Mucosa of gallbladder (tissue), 1 donor: ENCODE results near the gene PANX2. TPM values are rescaled to one million over a fixed set of nuclear protein-coding genes. Genes with fewer than 3 reads are reported as not detected.
A peak's percentile ranks its signal among the peaks of the same experiment; 100 is the strongest.

Experiments used
- DNase-seq: peaks from one replicate; pipeline ENCODE4 v3.0.0-alpha.2; 2020; ENCODE audit warnings: low spot score
- total RNA-seq: library from RNA; stranded (reverse); gene quantifications from one replicate; pipeline ENCODE4 v1.2.1, GENCODE V29; 2021
- donor health status: DM: no; HTN: no; CAD: no.

The PANX2 gene
- total RNA-seq, 1 donor from 2014 or later: 0.95 TPM

- no peak for DNase-seq
Measured at GRCh38 chr22:50211147-50211546, 40.6 kb downstream of the PANX2 start.

GRCh38 chr22:50213263-50213662, 42.7 kb downstream of the PANX2 start:
- DNase-seq: no peak

GRCh38 chr22:50215297-50216054, 44.9 kb downstream of the PANX2 start:
- DNase-seq: no peak

GRCh38 chr22:50216055-50216683, 45.6 kb downstream of the PANX2 start:
- no peak for DNase-seq

- no peak for DNase-seq
Measured at GRCh38 chr22:50216684-50217520, 46.4 kb downstream of the PANX2 start.

- DNase-seq: no peak
Measured at GRCh38 chr22:50217543-50218152, 47.1 kb downstream of the PANX2 start.

- DNase-seq: no peak
Measured at GRCh38 chr22:50218153-50218995, 47.8 kb downstream of the PANX2 start.

GRCh38 chr22:50218996-50219727, 48.6 kb downstream of the PANX2 start:
- DNase-seq: peak; percentile 82

- DNase-seq: no peak
Measured at GRCh38 chr22:50219800-50220602, 49.5 kb downstream of the PANX2 start.

- DNase-seq: no peak
Measured at GRCh38 chr22:50220603-50221409, 50.3 kb downstream of the PANX2 start.

GRCh38 chr22:50221410-50222300, 51.1 kb downstream of the PANX2 start:
- no peak for DNase-seq

GRCh38 chr22:50222508-50222907, 52.0 kb downstream of the PANX2 start:
- no peak for DNase-seq

- no peak for DNase-seq
Measured at GRCh38 chr22:50224071-50224470, 53.5 kb downstream of the PANX2 start.

- no peak for DNase-seq
Measured at GRCh38 chr22:50225200-50225969, 54.9 kb downstream of the PANX2 start.

GRCh38 chr22:50226063-50226874, 55.7 kb downstream of the PANX2 start:
- no peak for DNase-seq

- no peak for DNase-seq
Measured at GRCh38 chr22:50226875-50227165, 56.3 kb downstream of the PANX2 start.
